Measurements from ENCODE around the gene ANAPC5.
"Not testable (repeated sequence)": the region's sequence is repeated elsewhere in the genome, so short reads cannot be mapped to it uniquely, and the experiment has no call there.

Gene ANAPC5

GRCh38 chr12:121351820-121352681, at the start of gene ANAPC5:
Gene ANAPC5 (minus strand): TSS chr12:121352411. CDS start chr12:121352340, 71 bp downstream.
- DNase-seq (ENCODE audit: low read depth), result peak; percentile 98

GRCh38 chr12:121400332-121401139, 48.3 kb upstream of the ANAPC5 start:
- DNase-seq (ENCODE audit: low read depth), result no peak

- DNase-seq (ENCODE audit: low read depth), result peak; percentile 89
These were observed 47.5 kb upstream of the ANAPC5 start, which contains the start of gene RNF34 for GRCh38 chr12:121399391-121400331. Gene RNF34 (plus strand): TSS chr12:121400118. CDS start chr12:121400213, 95 bp downstream.

- no peak for DNase-seq (ENCODE audit: low read depth)
These were observed 46.1 kb upstream of the ANAPC5 start for GRCh38 chr12:121398355-121398754.

GRCh38 chr12:121397521-121397920, 45.3 kb upstream of the ANAPC5 start:
- DNase-seq (ENCODE audit: low read depth), result no peak

GRCh38 chr12:121392325-121392716, 40.1 kb upstream of the ANAPC5 start:
- DNase-seq (ENCODE audit: low read depth), result no peak

- peak; percentile 63 for DNase-seq (ENCODE audit: low read depth)
These were observed 39.6 kb upstream of the ANAPC5 start for GRCh38 chr12:121391619-121392324.

GRCh38 chr12:121390856-121391255, 38.6 kb upstream of the ANAPC5 start:
- DNase-seq (ENCODE audit: low read depth), result no peak

- DNase-seq (ENCODE audit: low read depth), result peak; percentile 69
These were observed 36.3 kb upstream of the ANAPC5 start for GRCh38 chr12:121388421-121388981.

GRCh38 chr12:121384891-121385290, 32.7 kb upstream of the ANAPC5 start:
- DNase-seq (ENCODE audit: low read depth), result not testable (repeated sequence)

GRCh38 chr12:121383601-121384021, 31.4 kb upstream of the ANAPC5 start:
- DNase-seq (ENCODE audit: low read depth), result no peak

GRCh38 chr12:121379945-121380344, 27.7 kb upstream of the ANAPC5 start:
- DNase-seq (ENCODE audit: low read depth), result no peak

GRCh38 chr12:121378736-121379135, 26.5 kb upstream of the ANAPC5 start:
- no peak for DNase-seq (ENCODE audit: low read depth)

- no peak for DNase-seq (ENCODE audit: low read depth)
These were observed 24.8 kb upstream of the ANAPC5 start for GRCh38 chr12:121376754-121377697.

- not testable (repeated sequence) for DNase-seq (ENCODE audit: low read depth)
These were observed 22.9 kb upstream of the ANAPC5 start for GRCh38 chr12:121374945-121375584.

GRCh38 chr12:121374336-121374735, 22.1 kb upstream of the ANAPC5 start:
- not testable (repeated sequence) for DNase-seq (ENCODE audit: low read depth)

GRCh38 chr12:121373755-121374154, 21.5 kb upstream of the ANAPC5 start:
- DNase-seq (ENCODE audit: low read depth), result no peak

- DNase-seq (ENCODE audit: low read depth), result no peak
These were observed 19.2 kb upstream of the ANAPC5 start for GRCh38 chr12:121371404-121371803.

GRCh38 chr12:121366063-121366459, 13.8 kb upstream of the ANAPC5 start:
- DNase-seq (ENCODE audit: low read depth), result no peak
